OCI-M2 (cell line): ENCODE results near the gene SPEN.
"Not testable (repeated sequence)": the region's sequence is repeated elsewhere in the genome, so short reads cannot be mapped to it uniquely, and the experiment has no call there.

ENCODE experiments used
- DNase-seq: peaks from one replicate; lab custom pipeline; 2025; ENCODE audit not compliant: unreplicated experiment; lab: John Stamatoyannopoulos, UW

SPEN gene

GRCh38 chr1:15896841-15897610 lies 49.5 kb downstream of the SPEN start:
- DNase-seq, result not testable (repeated sequence)

GRCh38 chr1:15899266-15899665 lies 51.8 kb downstream of the SPEN start:
- no peak for DNase-seq

GRCh38 chr1:15900662-15901279 lies 53.3 kb downstream of the SPEN start:
- DNase-seq, result no peak

GRCh38 chr1:15902882-15903281 lies 55.4 kb downstream of the SPEN start:
- no peak for DNase-seq

DNA sequence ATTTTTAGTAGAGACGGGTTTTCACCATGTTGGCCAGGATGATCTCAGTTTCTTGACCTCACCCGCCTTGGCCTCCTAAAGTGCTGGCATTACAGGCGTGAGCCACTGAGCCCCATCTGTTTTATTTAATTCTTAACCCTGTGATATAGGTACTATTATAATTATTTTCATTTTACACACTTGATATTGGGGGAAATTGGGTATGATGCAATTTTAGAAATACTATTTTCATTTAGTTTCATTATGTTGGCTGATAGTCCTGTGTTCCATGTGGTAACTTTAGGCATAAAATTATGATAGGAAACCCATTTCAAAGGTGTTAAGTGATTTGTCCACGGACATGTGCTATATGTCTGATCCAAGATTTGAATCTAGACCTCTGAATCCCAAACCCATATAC lies 61.1 kb downstream of the SPEN start:
- no peak for DNase-seq

GRCh38 chr1:15911141-15911540 lies 63.6 kb downstream of the SPEN start:
- no peak for DNase-seq

DNA sequence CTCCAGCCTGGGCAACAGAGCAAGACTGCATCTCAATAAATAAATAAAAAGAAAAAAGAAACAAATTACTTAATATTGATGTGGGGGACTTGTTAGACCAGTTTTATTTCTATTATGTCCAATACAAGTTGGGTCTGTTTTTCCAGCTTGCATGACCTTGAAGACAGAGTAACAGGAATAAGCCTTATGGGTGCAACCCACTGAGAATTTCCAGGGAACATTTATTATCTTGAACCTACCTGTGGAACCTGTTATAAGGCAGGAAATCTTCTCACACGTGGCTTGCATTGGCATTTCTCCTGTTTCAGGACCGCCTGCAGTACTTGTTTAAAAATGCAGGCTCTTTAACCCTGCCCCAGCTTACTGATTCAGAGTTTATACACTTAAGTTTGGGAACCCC lies 64.4 kb downstream of the SPEN start:
- DNase-seq, result no peak

GRCh38 chr1:15913607-15914006 lies 66.1 kb downstream of the SPEN start:
- not testable (repeated sequence) for DNase-seq

DNA sequence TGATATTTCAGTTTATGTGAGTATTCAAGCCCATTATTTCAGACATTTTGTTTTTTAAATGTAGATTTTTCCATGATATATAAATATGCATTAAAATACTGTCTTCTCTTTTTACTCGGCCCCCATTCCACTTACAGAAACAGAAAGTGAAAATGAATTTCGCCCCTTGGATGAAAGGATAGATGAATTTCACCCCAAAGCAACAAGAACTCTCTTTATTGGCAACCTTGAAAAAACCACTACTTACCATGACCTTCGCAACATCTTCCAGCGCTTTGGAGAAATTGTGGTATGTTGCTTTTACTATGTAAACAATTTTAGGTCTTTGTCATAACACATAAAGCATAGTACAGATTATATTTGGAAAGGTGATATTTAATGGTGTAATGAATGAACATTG lies 68.5 kb downstream of the SPEN start:
- DNase-seq, result no peak

DNA sequence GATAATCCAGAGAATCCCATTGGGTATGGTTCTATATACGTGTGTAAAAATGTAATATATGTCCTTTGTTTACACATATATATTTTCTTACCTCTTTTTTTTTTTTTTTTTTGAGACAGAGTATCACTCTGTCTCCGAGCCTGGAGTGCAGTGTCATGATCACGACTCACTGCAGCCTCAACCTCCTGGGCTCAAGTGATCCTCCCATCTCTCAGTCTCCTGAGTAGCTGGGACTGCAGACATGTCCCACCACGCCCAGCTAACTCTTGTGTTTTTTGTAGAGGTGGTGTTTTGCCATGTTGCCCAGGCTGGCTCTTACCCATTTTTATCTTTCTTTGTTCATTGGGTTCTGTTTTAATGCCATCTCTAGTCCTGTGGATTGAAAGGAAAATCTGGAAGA lies 68.9 kb downstream of the SPEN start:
- DNase-seq, result no peak

DNA sequence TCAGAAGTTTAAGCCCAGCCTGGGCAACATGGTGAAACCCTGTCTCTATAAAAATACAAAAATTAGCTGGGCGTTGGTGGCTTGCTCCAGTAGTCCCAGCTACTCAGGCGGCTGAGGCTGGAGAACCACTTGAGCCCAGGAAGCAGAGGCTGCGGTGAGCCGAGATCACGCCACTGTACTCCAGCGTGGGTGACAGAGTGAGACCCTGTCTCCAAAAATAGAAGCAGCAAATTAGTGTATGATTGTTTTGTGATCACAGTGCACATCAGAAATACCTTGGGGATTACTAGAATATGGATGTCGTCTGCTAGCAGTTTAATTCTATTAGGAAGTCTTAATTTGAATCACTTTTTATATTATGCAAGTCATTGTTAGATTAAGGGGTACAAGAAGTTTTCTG lies 69.4 kb downstream of the SPEN start:
- no peak for DNase-seq

GRCh38 chr1:15918962-15919715 lies 71.6 kb downstream of the SPEN start:
- no peak for DNase-seq

DNA sequence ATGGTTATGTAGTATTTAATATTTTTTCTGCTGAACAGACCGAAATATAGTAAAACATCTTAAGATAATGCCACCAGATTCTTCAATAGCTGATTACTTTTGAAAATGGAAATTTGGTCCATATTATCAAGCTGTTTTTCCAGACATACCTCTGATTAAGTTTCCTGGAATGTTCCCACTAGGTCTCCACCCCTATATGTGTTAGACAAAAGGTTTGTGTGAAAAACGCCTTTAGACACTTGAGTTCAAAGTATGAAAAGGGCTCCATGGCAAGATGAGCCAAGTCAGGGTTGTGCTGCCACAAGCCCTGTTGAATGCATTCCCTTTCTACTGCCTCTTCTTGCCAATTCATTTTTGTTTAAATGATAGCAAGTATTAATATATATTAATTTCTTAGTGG lies 75.7 kb downstream of the SPEN start:
- DNase-seq, result no peak

GRCh38 chr1:15926448-15926847 lies 78.9 kb downstream of the SPEN start:
- not testable (repeated sequence) for DNase-seq

GRCh38 chr1:15928971-15929965 lies 81.8 kb downstream of the SPEN start:
- no peak for DNase-seq

DNA sequence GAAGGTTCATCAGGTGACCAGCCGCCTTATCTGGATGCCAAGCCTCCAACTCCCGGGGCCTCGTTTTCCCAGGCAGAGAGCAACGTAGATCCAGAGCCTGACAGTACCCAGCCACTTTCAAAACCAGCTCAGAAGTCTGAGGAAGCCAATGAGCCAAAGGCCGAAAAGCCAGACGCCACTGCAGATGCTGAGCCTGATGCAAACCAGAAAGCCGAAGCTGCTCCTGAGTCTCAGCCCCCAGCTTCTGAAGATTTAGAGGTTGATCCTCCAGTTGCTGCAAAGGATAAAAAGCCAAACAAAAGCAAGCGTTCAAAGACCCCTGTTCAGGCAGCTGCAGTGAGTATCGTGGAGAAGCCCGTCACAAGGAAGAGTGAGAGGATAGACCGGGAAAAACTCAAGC lies 83.9 kb downstream of the SPEN start:
- no peak for DNase-seq

- no peak for DNase-seq
These were observed 84.4 kb downstream of the SPEN start for GRCh38 chr1:15931884-15932283.

DNA sequence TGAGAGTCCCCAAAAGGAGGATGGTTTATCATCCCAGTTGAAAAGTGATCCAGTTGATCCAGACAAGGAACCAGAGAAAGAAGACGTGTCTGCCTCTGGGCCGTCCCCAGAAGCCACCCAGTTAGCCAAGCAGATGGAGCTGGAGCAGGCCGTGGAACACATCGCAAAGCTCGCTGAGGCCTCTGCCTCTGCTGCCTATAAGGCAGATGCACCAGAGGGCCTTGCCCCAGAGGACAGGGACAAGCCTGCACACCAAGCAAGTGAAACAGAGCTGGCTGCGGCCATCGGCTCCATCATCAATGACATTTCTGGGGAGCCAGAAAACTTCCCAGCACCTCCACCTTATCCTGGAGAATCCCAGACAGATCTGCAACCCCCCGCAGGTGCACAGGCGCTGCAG lies 85.1 kb downstream of the SPEN start:
- no peak for DNase-seq

- no peak for DNase-seq
These were observed 86.2 kb downstream of the SPEN start for GRCh38 chr1:15933684-15934083.

GRCh38 chr1:15934211-15935055 lies 86.9 kb downstream of the SPEN start:
- DNase-seq, result no peak
